Measurements from ENCODE around the gene SBSN. TPM values are rescaled to one million over a fixed set of nuclear protein-coding genes. Genes with fewer than 3 reads are reported as not detected.

SBSN gene
- total and polyA plus RNA-seq, 9 of the 15 experiments (the other 6 are each of a cell fraction or from before 2014, with no cell fraction given), result 0.05 TPM; not detected in 8

- TF ChIP-seq CBX3 (IDR thresholded peaks at IDR 0.05; ENCODE audit: borderline replicate concordance in 1 of 2, low read length in 2 of 2), result peak in 1 of 2 experiments; percentile 13; a peak in 1 of 3 replicates
- TF ChIP-seq SLC30A9 (CRISPR knock-in tag; IDR thresholded peaks at IDR 0.05), result no peak
- 0 out of 2 replicates have a peak, but pooled peaks have one; percentile 24 for TF ChIP-seq XRCC5 (IDR thresholded peaks at IDR 0.05; ENCODE audit: low read depth, low read length)
- no peak for TF ChIP-seq YBX1 (IDR thresholded peaks at IDR 0.05)
- TF ChIP-seq, protein P1, sequence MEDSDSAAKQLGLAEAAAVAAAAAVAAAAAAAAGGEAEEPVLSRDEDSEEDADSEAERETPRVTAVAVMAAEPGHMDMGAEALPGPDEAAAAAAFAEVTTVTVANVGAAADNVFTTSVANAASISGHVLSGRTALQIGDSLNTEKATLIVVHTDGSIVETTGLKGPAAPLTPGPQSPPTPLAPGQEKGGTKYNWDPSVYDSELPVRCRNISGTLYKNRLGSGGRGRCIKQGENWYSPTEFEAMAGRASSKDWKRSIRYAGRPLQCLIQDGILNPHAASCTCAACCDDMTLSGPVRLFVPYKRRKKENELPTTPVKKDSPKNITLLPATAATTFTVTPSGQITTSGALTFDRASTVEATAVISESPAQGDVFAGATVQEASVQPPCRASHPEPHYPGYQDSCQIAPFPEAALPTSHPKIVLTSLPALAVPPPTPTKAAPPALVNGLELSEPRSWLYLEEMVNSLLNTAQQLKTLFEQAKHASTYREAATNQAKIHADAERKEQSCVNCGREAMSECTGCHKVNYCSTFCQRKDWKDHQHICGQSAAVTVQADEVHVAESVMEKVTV (CRISPR knock-in tag; IDR thresholded peaks at IDR 0.05), result peak; percentile 60
- TF ChIP-seq RB1 (IDR thresholded peaks at IDR 0.05; ENCODE audit: low read depth), result peak; percentile 68; the same call in 1 of the 2 replicates
- peak; percentile 78 for TF ChIP-seq ZNF263 (CRISPR knock-in tag; IDR thresholded peaks at IDR 0.05; ENCODE audit: borderline replicate concordance)
- peak; percentile 89 to 94 (median 93) for TF ChIP-seq CTCF (IDR thresholded peaks at IDR 0.05 in 2 of 3, conservative IDR thresholded peaks at IDR 0.05 in 1 of 3; ENCODE audit: insufficient read depth in 2 of 3, low read depth in 1 of 3, low read length in 3 of 3)
- TF ChIP-seq YY1 (IDR thresholded peaks at IDR 0.05; ENCODE audit: borderline replicate concordance in 1 of 3, control insufficient read depth in 1 of 3, extremely low read depth in 1 of 3, insufficient read depth in 3 of 3, insufficient read length in 1 of 3, insufficient replicate concordance in 2 of 3, low read depth in 1 of 3, low read length in 2 of 3), result peak in 1 of 3 experiments; percentile 35
- TF ChIP-seq GTF2F1 (IDR thresholded peaks at IDR 0.05; ENCODE audit: low read depth, low read length), result no peak
- TF ChIP-seq ATF1 (CRISPR knock-in tag; IDR thresholded peaks at IDR 0.05), result no peak
- TF ChIP-seq ATF1 (tag; IDR thresholded peaks at IDR 0.05), result peak; percentile 19; the same call in 1 of the 2 replicates
- TF ChIP-seq EZH2 (IDR thresholded peaks at IDR 0.05; ENCODE audit: borderline replicate concordance, low read depth, low read length), result 0 out of 2 replicates have a peak, but pooled peaks have one; percentile 56
- TF ChIP-seq HDAC2 (IDR thresholded peaks at IDR 0.05), result peak; percentile 36; the same call in 1 of the 2 replicates
- no peak for TF ChIP-seq GATA2 (CRISPR knock-in tag; IDR thresholded peaks at IDR 0.05)
- TF ChIP-seq VEZF1 (CRISPR knock-in tag; IDR thresholded peaks at IDR 0.05), result peak; percentile 49
- TF ChIP-seq NFATC3 (IDR thresholded peaks at IDR 0.05), result no peak
- 0 out of 2 replicates have a peak, but pooled peaks have one; percentile 13 for TF ChIP-seq L3MBTL2 (IDR thresholded peaks at IDR 0.05)
- peak; percentile 48 for TF ChIP-seq CHD4 (IDR thresholded peaks at IDR 0.05; ENCODE audit: insufficient read depth, insufficient replicate concordance, low read depth, low read length, poor library complexity, severe bottlenecking)
- 0 out of 2 replicates have a peak, but pooled peaks have one; percentile 31 for TF ChIP-seq ZBED1 (IDR thresholded peaks at IDR 0.05)
- TF ChIP-seq STAG1 (CRISPR knock-in tag; IDR thresholded peaks at IDR 0.05; ENCODE audit: borderline replicate concordance), result peak; percentile 51; the same call in 1 of the 2 replicates
- no peak for TF ChIP-seq RFX1 (IDR thresholded peaks at IDR 0.05)
These were observed 32.7 kb downstream of the SBSN start (continued) for GRCh38 chr19:35495107-35496064.

Data from K562 (cell line).